ENCODE results near the gene PLBD2.

PLBD2 gene

GRCh38 chr12:113328368-113328889 lies 30.0 kb upstream of the PLBD2 start:
- Histone ChIP-seq H3K9me3 (ENCODE audit: low read length) (no peaks in the 10 kb centered on the region), H2AFZ (ENCODE audit: low read depth, low read length) (no peak overlapping the region), H3K4me1 (ENCODE audit: insufficient read depth, low read length) (no peaks in the 10 kb centered on the region)

GRCh38 chr12:113329022-113329790 lies 29.2 kb upstream of the PLBD2 start:
- Histone ChIP-seq H2AFZ (ENCODE audit: low read depth, low read length) (no peak overlapping the region), H3K36me3 (ENCODE audit: insufficient read depth, low read length) (no peaks in the 10 kb centered on the region), H3K4me3 (ENCODE audit: low read length) (no peak overlapping the region), H3K4me1 (ENCODE audit: insufficient read depth, low read length) (no peaks in the 10 kb centered on the region), H3K9me3 (ENCODE audit: low read length) (no peaks in the 10 kb centered on the region), H3K27me3 (ENCODE audit: insufficient read depth, low read length) (no peaks in the 10 kb centered on the region)

More at GRCh38 chr12:113328368-113328889, 30.0 kb upstream of the PLBD2 start:
- no peak overlapping the region for H3K4me3 ChIP-seq (ENCODE audit: low read length)
- H3K27me3 ChIP-seq (ENCODE audit: insufficient read depth, low read length), result no peaks in the 10 kb centered on the region
- H3K36me3 ChIP-seq (ENCODE audit: insufficient read depth, low read length), result no peaks in the 10 kb centered on the region

- Histone ChIP-seq H3K4me3 (ENCODE audit: low read length) (no peak overlapping the region), H2AFZ (ENCODE audit: low read depth, low read length) (no peak overlapping the region), H3K9me3 (ENCODE audit: low read length) (no peaks in the 10 kb centered on the region), H3K27me3 (ENCODE audit: insufficient read depth, low read length) (no peaks in the 10 kb centered on the region), H3K4me1 (ENCODE audit: insufficient read depth, low read length) (no peaks in the 10 kb centered on the region), H3K36me3 (ENCODE audit: insufficient read depth, low read length) (no peaks in the 10 kb centered on the region)
Measured at GRCh38 chr12:113329791-113330417, 28.5 kb upstream of the PLBD2 start.

- Histone ChIP-seq H3K9me3 (ENCODE audit: low read length) (no peaks in the 10 kb centered on the region), H3K36me3 (ENCODE audit: insufficient read depth, low read length) (no peaks in the 10 kb centered on the region), H3K4me3 (ENCODE audit: low read length) (no peak overlapping the region), H3K27me3 (ENCODE audit: insufficient read depth, low read length) (no peaks in the 10 kb centered on the region), H3K4me1 (ENCODE audit: insufficient read depth, low read length) (no peaks in the 10 kb centered on the region), H2AFZ (ENCODE audit: low read depth, low read length) (no peak overlapping the region)
Measured at GRCh38 chr12:113330505-113330904, 27.9 kb upstream of the PLBD2 start.

GRCh38 chr12:113332688-113333417 lies 25.5 kb upstream of the PLBD2 start:
- no peaks in the 10 kb centered on the region for H3K4me1 ChIP-seq (ENCODE audit: insufficient read depth, low read length)
- H2AFZ ChIP-seq (ENCODE audit: low read depth, low read length), result no peak overlapping the region
- no peaks in the 10 kb centered on the region for H3K27me3 ChIP-seq (ENCODE audit: insufficient read depth, low read length)
- no peak overlapping the region for H3K4me3 ChIP-seq (ENCODE audit: low read length)
- no peaks in the 10 kb centered on the region for H3K36me3 ChIP-seq (ENCODE audit: insufficient read depth, low read length)
- no peaks in the 10 kb centered on the region for H3K9me3 ChIP-seq (ENCODE audit: low read length)

GRCh38 chr12:113333418-113333750 lies 25.0 kb upstream of the PLBD2 start:
- Histone ChIP-seq H2AFZ (ENCODE audit: low read depth, low read length) (no peak overlapping the region), H3K27me3 (ENCODE audit: insufficient read depth, low read length) (no peaks in the 10 kb centered on the region), H3K4me1 (ENCODE audit: insufficient read depth, low read length) (no peaks in the 10 kb centered on the region), H3K4me3 (ENCODE audit: low read length) (no peak overlapping the region), H3K36me3 (ENCODE audit: insufficient read depth, low read length) (no peaks in the 10 kb centered on the region), H3K9me3 (ENCODE audit: low read length) (no peaks in the 10 kb centered on the region)

GRCh38 chr12:113333877-113334785 lies 24.3 kb upstream of the PLBD2 start:
- Histone ChIP-seq H3K4me1 (ENCODE audit: insufficient read depth, low read length) (no peaks in the 10 kb centered on the region), H3K9me3 (ENCODE audit: low read length) (no peaks in the 10 kb centered on the region), H3K4me3 (ENCODE audit: low read length) (peak overlapping the region; percentile 61), H2AFZ (ENCODE audit: low read depth, low read length) (no peak overlapping the region), H3K27me3 (ENCODE audit: insufficient read depth, low read length) (no peaks in the 10 kb centered on the region), H3K36me3 (ENCODE audit: insufficient read depth, low read length) (no peaks in the 10 kb centered on the region)

GRCh38 chr12:113334786-113335539 lies 23.4 kb upstream of the PLBD2 start, which contains the start of gene SLC8B1:
Gene SLC8B1, minus strand, starts transcription at chr12:113335109. Its CDS starts 2,231 bp downstream, at chr12:113332878.
- no peaks in the 10 kb centered on the region for H3K4me1 ChIP-seq (ENCODE audit: insufficient read depth, low read length)
- no peaks in the 10 kb centered on the region for H3K9me3 ChIP-seq (ENCODE audit: low read length)
- no peaks in the 10 kb centered on the region for H3K27me3 ChIP-seq (ENCODE audit: insufficient read depth, low read length)
- peak within 1 kb of the TSS; percentile 19 for H2AFZ ChIP-seq (ENCODE audit: low read depth, low read length)
- peak within 1 kb of the TSS; percentile 61 for H3K4me3 ChIP-seq (ENCODE audit: low read length)
- H3K36me3 ChIP-seq (ENCODE audit: insufficient read depth, low read length), result no peaks in the 10 kb centered on the region

- H3K9me3 ChIP-seq (ENCODE audit: low read length), result no peaks in the 10 kb centered on the region
- H3K4me3 ChIP-seq (ENCODE audit: low read length), result no peak overlapping the region
- H2AFZ ChIP-seq (ENCODE audit: low read depth, low read length), result no peak overlapping the region
- no peaks in the 10 kb centered on the region for H3K4me1 ChIP-seq (ENCODE audit: insufficient read depth, low read length)
- peaks cover 3% of the 10 kb centered on the region for H3K27me3 ChIP-seq (ENCODE audit: insufficient read depth, low read length)
- no peaks in the 10 kb centered on the region for H3K36me3 ChIP-seq (ENCODE audit: insufficient read depth, low read length)
Measured at GRCh38 chr12:113339540-113339939, 18.8 kb upstream of the PLBD2 start.

GRCh38 chr12:113340061-113340460 lies 18.3 kb upstream of the PLBD2 start:
- Histone ChIP-seq H3K4me3 (ENCODE audit: low read length) (no peak overlapping the region), H3K9me3 (ENCODE audit: low read length) (no peaks in the 10 kb centered on the region), H3K27me3 (ENCODE audit: insufficient read depth, low read length) (peaks cover 3% of the 10 kb centered on the region), H2AFZ (ENCODE audit: low read depth, low read length) (no peak overlapping the region), H3K4me1 (ENCODE audit: insufficient read depth, low read length) (no peaks in the 10 kb centered on the region), H3K36me3 (ENCODE audit: insufficient read depth, low read length) (no peaks in the 10 kb centered on the region)

- H3K27me3 ChIP-seq (ENCODE audit: insufficient read depth, low read length), result peaks cover 3% of the 10 kb centered on the region
- no peak overlapping the region for H3K4me3 ChIP-seq (ENCODE audit: low read length)
- H2AFZ ChIP-seq (ENCODE audit: low read depth, low read length), result no peak overlapping the region
- no peaks in the 10 kb centered on the region for H3K4me1 ChIP-seq (ENCODE audit: insufficient read depth, low read length)
- H3K36me3 ChIP-seq (ENCODE audit: insufficient read depth, low read length), result no peaks in the 10 kb centered on the region
- no peaks in the 10 kb centered on the region for H3K9me3 ChIP-seq (ENCODE audit: low read length)
Measured at GRCh38 chr12:113341535-113341934, 16.9 kb upstream of the PLBD2 start.

GRCh38 chr12:113345318-113345717 lies 13.1 kb upstream of the PLBD2 start:
- no peak overlapping the region for H3K4me3 ChIP-seq (ENCODE audit: low read length)
- H3K9me3 ChIP-seq (ENCODE audit: low read length), result no peaks in the 10 kb centered on the region
- no peaks in the 10 kb centered on the region for H3K36me3 ChIP-seq (ENCODE audit: insufficient read depth, low read length)
- peaks cover 3% of the 10 kb centered on the region for H3K27me3 ChIP-seq (ENCODE audit: insufficient read depth, low read length)
- no peak overlapping the region for H2AFZ ChIP-seq (ENCODE audit: low read depth, low read length)
- H3K4me1 ChIP-seq (ENCODE audit: insufficient read depth, low read length), result peaks cover 8% of the 10 kb centered on the region

Measured in neuron (in vitro differentiated cells).